ENCODE measurements around the gene FANCI. TPM values are rescaled to one million over a fixed set of nuclear protein-coding genes. Genes with fewer than 3 reads are reported as not detected.

The FANCI gene
- total RNA-seq, 2 donors from 2014 or later = 1.0 to 7.3 TPM

DNA sequence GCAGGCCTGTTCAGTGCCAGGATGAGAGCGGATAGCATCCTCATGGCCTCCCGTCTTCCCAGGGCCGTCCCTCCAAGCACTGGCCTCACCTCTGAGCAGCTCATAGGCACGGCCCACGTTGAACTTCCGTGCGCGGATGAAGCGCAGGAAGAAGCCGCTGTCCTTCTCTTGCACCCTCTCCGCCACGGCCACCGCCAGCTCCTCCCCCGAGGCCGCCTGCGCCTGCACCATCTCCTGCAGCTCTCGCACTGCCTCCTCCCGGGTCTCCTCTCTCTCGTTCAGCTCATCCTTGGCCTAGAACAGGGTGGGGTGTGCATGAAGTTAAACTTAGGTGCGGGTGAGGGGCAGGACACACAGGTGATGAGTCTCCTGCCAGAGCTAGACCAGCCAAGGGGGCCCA is 26.7 kb upstream of the FANCI start:
- intact Hi-C loops (cut with DNase I) = no loop called here
- Histone ChIP-seq H3K9me3 (no peaks in the 10 kb centered on the region), H3K27me3 (no peaks in the 10 kb centered on the region), H3K27ac (no peak overlapping the region), H3K4me1 (no peaks in the 10 kb centered on the region), H3K36me3 (replicated peaks in 1 of 2; ENCODE audit: insufficient read depth in 1 of 2, low read depth in 2 of 2) (no peaks in the 10 kb centered on the region), H3K4me3 (no peak overlapping the region)
- TF ChIP-seq, protein P1, sequence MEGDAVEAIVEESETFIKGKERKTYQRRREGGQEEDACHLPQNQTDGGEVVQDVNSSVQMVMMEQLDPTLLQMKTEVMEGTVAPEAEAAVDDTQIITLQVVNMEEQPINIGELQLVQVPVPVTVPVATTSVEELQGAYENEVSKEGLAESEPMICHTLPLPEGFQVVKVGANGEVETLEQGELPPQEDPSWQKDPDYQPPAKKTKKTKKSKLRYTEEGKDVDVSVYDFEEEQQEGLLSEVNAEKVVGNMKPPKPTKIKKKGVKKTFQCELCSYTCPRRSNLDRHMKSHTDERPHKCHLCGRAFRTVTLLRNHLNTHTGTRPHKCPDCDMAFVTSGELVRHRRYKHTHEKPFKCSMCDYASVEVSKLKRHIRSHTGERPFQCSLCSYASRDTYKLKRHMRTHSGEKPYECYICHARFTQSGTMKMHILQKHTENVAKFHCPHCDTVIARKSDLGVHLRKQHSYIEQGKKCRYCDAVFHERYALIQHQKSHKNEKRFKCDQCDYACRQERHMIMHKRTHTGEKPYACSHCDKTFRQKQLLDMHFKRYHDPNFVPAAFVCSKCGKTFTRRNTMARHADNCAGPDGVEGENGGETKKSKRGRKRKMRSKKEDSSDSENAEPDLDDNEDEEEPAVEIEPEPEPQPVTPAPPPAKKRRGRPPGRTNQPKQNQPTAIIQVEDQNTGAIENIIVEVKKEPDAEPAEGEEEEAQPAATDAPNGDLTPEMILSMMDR (IDR thresholded peaks at IDR 0.05) = no peak
- TF ChIP-seq POLR2A (IDR thresholded peaks at IDR 0.05) = no peak
- DNase-seq (no peak), ATAC-seq (no peak)
- 91% methylated on average over 19 to 20 of the region's 20 CpGs for whole genome bisulfite sequencing, 2 donors

DNA sequence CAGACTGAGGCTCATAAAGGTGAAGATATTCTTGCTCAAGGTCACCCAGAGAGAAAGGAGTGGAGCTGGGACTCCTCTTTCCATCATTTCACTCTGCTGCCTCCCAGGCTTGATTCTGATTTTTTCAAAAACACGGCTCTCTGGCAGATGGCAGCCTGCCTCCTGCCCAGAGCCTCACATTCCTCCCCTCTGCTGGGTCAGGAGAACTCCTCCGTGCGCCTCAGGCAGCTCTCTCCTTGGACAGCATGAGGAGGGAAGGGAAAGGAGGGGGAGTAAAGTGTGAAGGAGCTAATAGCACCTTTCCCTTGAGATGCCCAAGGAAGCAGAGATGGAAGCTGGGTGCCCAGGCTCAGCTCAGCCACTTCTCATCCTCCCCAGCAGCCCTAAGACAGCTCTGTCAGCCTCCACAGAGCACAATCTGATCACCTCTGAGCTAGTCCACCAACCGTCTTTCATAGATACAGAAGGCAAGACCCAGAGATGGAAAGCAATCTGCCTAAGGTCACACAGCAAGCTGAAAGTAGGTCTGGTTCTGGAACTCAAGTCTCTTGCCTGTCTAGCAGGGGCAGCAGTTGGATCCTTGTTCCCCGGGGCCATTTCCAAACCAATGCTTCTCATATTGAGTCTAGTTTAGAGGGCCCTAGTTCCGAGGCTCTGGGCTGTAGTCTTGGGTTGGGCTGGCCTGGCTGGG is 25.9 kb upstream of the FANCI start:
- H3K4me3 ChIP-seq = no peak overlapping the region
- no peak for TF ChIP-seq POLR2A (IDR thresholded peaks at IDR 0.05)
- H3K9me3 ChIP-seq = no peaks in the 10 kb centered on the region
- DNase-seq (no peak), ATAC-seq (no peak)
- no peaks in the 10 kb centered on the region for H3K4me1 ChIP-seq
- WGBS, 2 donors = 73 to 80% methylated on average over 6 of the region's 6 CpGs
- no peaks in the 10 kb centered on the region for H3K36me3 ChIP-seq (replicated peaks in 1 of 2; ENCODE audit: insufficient read depth in 1 of 2, low read depth in 2 of 2)
- no peak overlapping the region for H3K27ac ChIP-seq
- H3K27me3 ChIP-seq = no peaks in the 10 kb centered on the region
- intact Hi-C loops (cut with DNase I) = no loop called here

DNA sequence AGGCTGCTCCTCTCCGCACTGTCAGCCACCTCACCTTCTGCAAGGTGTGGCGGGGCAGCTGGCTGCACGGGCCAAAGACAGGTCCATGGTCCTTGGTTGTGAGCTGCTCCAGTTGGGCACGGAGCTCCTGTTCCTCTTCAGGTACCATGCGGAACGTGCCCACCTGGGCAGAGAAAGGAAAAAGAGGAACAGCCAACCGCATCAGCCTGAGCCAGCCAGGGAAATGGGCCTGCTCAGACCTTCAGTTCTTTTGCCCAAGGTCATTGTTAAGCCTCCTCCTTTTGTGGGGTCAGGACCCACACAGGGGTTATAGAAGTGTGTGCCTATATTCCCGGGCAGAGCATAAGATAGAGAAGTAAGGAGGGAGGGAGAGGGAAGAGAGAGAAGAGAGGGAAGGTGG is 25.2 kb upstream of the FANCI start:
- no peaks in the 10 kb centered on the region for H3K27me3 ChIP-seq
- DNase-seq (no peak), ATAC-seq (no peak)
- H3K4me3 ChIP-seq = no peak overlapping the region
- H3K9me3 ChIP-seq = no peaks in the 10 kb centered on the region
- no peaks in the 10 kb centered on the region for H3K4me1 ChIP-seq
- intact Hi-C loops (cut with DNase I) = no loop called here
- WGBS, 2 donors = 78 to 89% methylated on average over 4 to 8 of the region's 8 CpGs
- no peak overlapping the region for H3K27ac ChIP-seq
- no peaks in the 10 kb centered on the region for H3K36me3 ChIP-seq (replicated peaks in 1 of 2; ENCODE audit: insufficient read depth in 1 of 2, low read depth in 2 of 2)
- no peak for TF ChIP-seq POLR2A (IDR thresholded peaks at IDR 0.05)
- TF ChIP-seq, protein P1 (IDR thresholded peaks at IDR 0.05) = no peak

DNA sequence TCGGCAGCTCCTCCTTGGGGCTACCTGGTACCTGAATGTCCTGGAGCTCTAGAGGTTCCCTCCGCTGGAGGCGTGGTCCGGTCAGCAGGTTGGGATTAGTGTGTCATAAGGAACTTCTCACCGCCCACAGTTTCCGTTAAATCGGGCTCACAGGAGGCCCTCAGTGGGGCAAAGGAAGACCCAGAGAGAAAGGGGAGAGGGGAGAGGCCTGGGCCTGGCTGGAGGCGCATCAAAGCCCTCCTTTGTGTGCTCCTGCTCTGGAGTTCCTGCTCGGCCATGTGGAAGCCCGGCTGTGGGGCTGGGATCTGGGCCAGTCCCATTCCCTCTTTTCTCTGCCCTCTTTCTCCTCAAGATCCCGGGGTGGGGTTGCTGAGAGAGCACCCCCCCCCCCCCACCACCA is 22.2 kb upstream of the FANCI start, which contains the start of gene RLBP1:
Gene RLBP1, minus strand, starts transcription at position 37 of the 400 bp plus-strand sequence. CDS start 2,604 bp downstream, outside the sequence.
- peaks cover 2% of the 10 kb centered on the region for H3K4me1 ChIP-seq
- DNase-seq (no peak), ATAC-seq (no peak)
- no peaks in the 10 kb centered on the region for H3K36me3 ChIP-seq (replicated peaks in 1 of 2; ENCODE audit: insufficient read depth in 1 of 2, low read depth in 2 of 2)
- 72 to 86% methylated on average over 10 to 11 of the region's 11 CpGs for whole genome bisulfite sequencing, 2 donors
- H3K27ac ChIP-seq = no peak within 1 kb of the TSS
- no peaks in the 10 kb centered on the region for H3K27me3 ChIP-seq
- no peak within 1 kb of the TSS for H3K4me3 ChIP-seq
- intact Hi-C loops (cut with DNase I) = no loop called here
- no peak for TF ChIP-seq POLR2A (IDR thresholded peaks at IDR 0.05)
- TF ChIP-seq, protein P1 (IDR thresholded peaks at IDR 0.05) = no peak
- H3K9me3 ChIP-seq = no peaks in the 10 kb centered on the region

DNA sequence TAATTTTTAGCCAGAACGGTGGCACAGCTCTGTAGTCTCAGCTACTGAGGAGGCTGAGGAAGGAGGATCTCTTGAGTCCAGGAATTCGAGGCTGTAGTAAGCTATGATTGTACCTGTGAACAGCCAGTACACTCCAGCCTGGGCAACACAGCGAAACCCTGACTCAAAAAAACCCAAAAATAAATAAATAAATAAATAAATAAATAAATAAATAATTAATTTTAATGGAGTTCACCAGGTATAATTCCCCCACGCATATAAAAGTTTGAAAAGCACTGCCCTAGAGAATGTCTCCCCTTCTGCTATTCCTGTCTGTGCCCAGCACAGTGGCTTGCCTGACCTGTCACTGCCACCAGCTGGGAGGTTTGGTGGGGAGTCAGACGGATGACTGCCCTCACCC is 18.2 kb upstream of the FANCI start:
- Histone ChIP-seq H3K36me3 (replicated peaks in 1 of 2; ENCODE audit: insufficient read depth in 1 of 2, low read depth in 2 of 2) (no peaks in the 10 kb centered on the region), H3K9me3 (no peaks in the 10 kb centered on the region), H3K4me3 (no peak overlapping the region), H3K4me1 (peaks cover 6% of the 10 kb centered on the region), H3K27me3 (no peaks in the 10 kb centered on the region), H3K27ac (no peak overlapping the region)
- no peak for TF ChIP-seq POLR2A (IDR thresholded peaks at IDR 0.05)
- TF ChIP-seq, protein P1 (IDR thresholded peaks at IDR 0.05) = no peak
- WGBS, 2 donors = 88 to 93% methylated on average over 5 of the region's 5 CpGs
- DNase-seq = no peak
- intact Hi-C loops (cut with DNase I) = no loop called here
- no peak for ATAC-seq

All from body of pancreas (tissue), 4 donors.